ENCODE measurements around the gene IFT74.

The IFT74 gene

GRCh38 chr9:26937816-26938371 is 18.3 kb upstream of the IFT74 start:
- DNase-seq (ENCODE audit: extremely low read depth, low read depth) = no peak
- no peak for TF ChIP-seq CTCF (IDR thresholded peaks at IDR 0.05; ENCODE audit: low read depth, low read length)

GRCh38 chr9:26939955-26940711 is 16.1 kb upstream of the IFT74 start:
- DNase-seq (ENCODE audit: extremely low read depth, low read depth) = no peak
- no peak for TF ChIP-seq CTCF (IDR thresholded peaks at IDR 0.05; ENCODE audit: low read depth, low read length)

- no peak for DNase-seq (ENCODE audit: extremely low read depth, low read depth)
- no peak for TF ChIP-seq CTCF (IDR thresholded peaks at IDR 0.05; ENCODE audit: low read depth, low read length)
Measured at GRCh38 chr9:26940779-26941178, 15.4 kb upstream of the IFT74 start.

GRCh38 chr9:26945591-26945990 is 10.6 kb upstream of the IFT74 start:
- DNase-seq (ENCODE audit: extremely low read depth, low read depth) = no peak
- TF ChIP-seq CTCF (IDR thresholded peaks at IDR 0.05; ENCODE audit: low read depth, low read length) = no peak

- TF ChIP-seq CTCF (IDR thresholded peaks at IDR 0.05; ENCODE audit: low read depth, low read length) = no peak
- peak; percentile 60 for DNase-seq (ENCODE audit: extremely low read depth, low read depth)
Measured at GRCh38 chr9:26946753-26947727, 9.2 kb upstream of the IFT74 start, which contains the start of gene PLAA. Gene PLAA, minus strand, starts transcription at chr9:26947242. Its CDS starts 197 bp downstream, at chr9:26947045.

- TF ChIP-seq CTCF (IDR thresholded peaks at IDR 0.05; ENCODE audit: low read depth, low read length) = no peak
- DNase-seq (ENCODE audit: extremely low read depth, low read depth) = no peak
Measured at GRCh38 chr9:26947736-26948135, 8.5 kb upstream of the IFT74 start.
